Esophagus muscularis mucosa (tissue), 4 donors: Measurements from ENCODE around the gene NRXN3. TPM values are rescaled to one million over a fixed set of nuclear protein-coding genes. Genes with fewer than 3 reads are reported as not detected.

Source experiments
- DNase-seq: peaks from one replicate; pipeline ENCODE4 v3.0.0-alpha.2; 2017; ENCODE audit errors: extremely low spot score
- H3K27ac ChIP-seq, 4 donors: fragments of 200-600 bp; sonication (generic); replicated peaks in 1 of 4; 1 replicate in 3 of 4; 2 replicates in 1 of 4; pipeline ENCODE4 v1.5.1; 2016 to 2019; ENCODE audit warnings: mild to moderate bottlenecking in 1 of 4
- H3K27me3 ChIP-seq, 4 donors: fragments of 200-600 bp; sonication (generic); one replicate each; pipeline versions ENCODE4 v1.5.1 to v1.6.0; 2016 to 2019
- H3K36me3 ChIP-seq, 4 donors: fragments of 200-600 bp; sonication (generic); one replicate each; pipeline ENCODE4 v1.5.1; 2016 to 2019
- H3K4me1 ChIP-seq, 4 donors: fragments of 200-600 bp; sonication (generic); one replicate each; pipeline ENCODE4 v1.5.1; 2016 to 2019
- H3K4me3 ChIP-seq, 4 donors: fragments of 200-600 bp; sonication (generic); 1 replicate in 2 of 4; 2 replicates in 2 of 4; pipeline ENCODE4 v1.5.1; 2016 to 2019; ENCODE audit warnings: mild to moderate bottlenecking in 4 of 4, moderate library complexity in 1 of 4
- H3K9me3 ChIP-seq, 4 donors: fragments of 200-600 bp; sonication (generic); 1 replicate in 3 of 4; 2 replicates in 1 of 4; pipeline ENCODE4 v1.5.1; 2016 to 2019
- CTCF ChIP-seq, 3 experiments: fragments of 200-600 bp in 2 of 3; fragments of 450-650 bp in 1 of 3; sonication (generic) in 2 of 3; IDR thresholded peaks; one replicate each; pipeline ENCODE4 v1.5.1; 2017 to 2019; ENCODE audit warnings: antibody characterized with exemption in 3 of 3, mild to moderate bottlenecking in 2 of 3, moderate library complexity in 1 of 3
- EP300 ChIP-seq: sonication (generic); formaldehyde crosslinking; IDR thresholded peaks from one replicate; pipeline ENCODE4 v1.6.1; 2017; ENCODE audit warnings: antibody characterized with exemption
- POLR2A ChIP-seq: fragments of 450-650 bp; IDR thresholded peaks from one replicate; pipeline ENCODE4 v1.6.1; 2017; ENCODE audit warnings: antibody characterized with exemption, moderate library complexity, mild to moderate bottlenecking, low read depth
- POLR2AphosphoS5 ChIP-seq, 2 donors: sonication (generic); formaldehyde crosslinking; IDR thresholded peaks; one replicate each; pipeline ENCODE4 v1.6.1; 2017; ENCODE audit warnings: antibody characterized with exemption in 2 of 2
- WGBS: methylation state at CpG from one replicate; pipeline ENCODE4 v1.1.5; 2018; 5-methylcytosine and 5-hydroxymethylcytosine counted together
- intact Hi-C: fragments of 100-400 bp; cut with DNase I; formaldehyde crosslinking; loops from one replicate; pipeline ENCODE4 v1.15.1; 2023
- total RNA-seq, 4 donors: library from RNA; depleted of rRNA; stranded (reverse); fragments of >200 nt; gene quantifications; one replicate each; pipeline versions ENCODE4 v1.1.0 to v1.2.1, GENCODE V29; 2016

Gene NRXN3
- total RNA-seq, 4 donors from 2014 or later: 71.1 to 159 (median 122) TPM

GRCh38 chr14:79407572-79407971 lies 1237.4 kb downstream of the NRXN3 start:
- intact Hi-C loops: no loop called here
- 86% methylated on average over 2 of the region's 2 CpGs for WGBS
- TF ChIP-seq POLR2AphosphoS5 (IDR thresholded peaks at IDR 0.05): no peak

GRCh38 chr14:79408696-79409095 lies 1238.5 kb downstream of the NRXN3 start:
- H3K4me1 ChIP-seq: peaks cover 0 to 27% (median 5%) of the 10 kb centered on the region in 4 donors
- no peak overlapping the region for H3K4me3 ChIP-seq
- intact Hi-C loops: no loop called here
- no peak for DNase-seq
- H3K9me3 ChIP-seq: no peaks in the 10 kb centered on the region
- H3K36me3 ChIP-seq: no peaks in the 10 kb centered on the region
- no peak overlapping the region for H3K27ac ChIP-seq
- TF ChIP-seq EP300 (no peak), CTCF (IDR thresholded peaks at IDR 0.05) (no peak), POLR2AphosphoS5 (IDR thresholded peaks at IDR 0.05) (no peak), POLR2A (no peak)
- 84% methylated on average over 1 of the region's 1 CpG for WGBS
- H3K27me3 ChIP-seq: no peaks in the 10 kb centered on the region

More at GRCh38 chr14:79407572-79407971, 1237.4 kb downstream of the NRXN3 start:
- H3K4me3 ChIP-seq: no peak overlapping the region
- H3K4me1 ChIP-seq: peaks cover 0 to 27% (median 3%) of the 10 kb centered on the region in 4 donors
- H3K9me3 ChIP-seq: no peaks in the 10 kb centered on the region
- H3K36me3 ChIP-seq: no peaks in the 10 kb centered on the region
- no peak overlapping the region for H3K27ac ChIP-seq
- DNase-seq: no peak
- H3K27me3 ChIP-seq: no peaks in the 10 kb centered on the region

GRCh38 chr14:79411403-79412174 lies 1241.4 kb downstream of the NRXN3 start:
- intact Hi-C loops: no loop called here
- H3K4me1 ChIP-seq: peaks cover 0 to 16% (median 2%) of the 10 kb centered on the region in 4 donors
- TF ChIP-seq POLR2A: no peak
- TF ChIP-seq POLR2AphosphoS5 (IDR thresholded peaks at IDR 0.05): no peak
- no peak for TF ChIP-seq CTCF (IDR thresholded peaks at IDR 0.05)
- TF ChIP-seq EP300: no peak
- no peak for DNase-seq
- H3K9me3 ChIP-seq: no peaks in the 10 kb centered on the region
- WGBS: 74% methylated on average over 3 of the region's 3 CpGs
- H3K36me3 ChIP-seq: no peaks in the 10 kb centered on the region
- H3K4me3 ChIP-seq: no peak overlapping the region
- H3K27me3 ChIP-seq: no peaks in the 10 kb centered on the region
- H3K27ac ChIP-seq: no peak overlapping the region

GRCh38 chr14:79412822-79413221 lies 1242.6 kb downstream of the NRXN3 start:
- DNase-seq: no peak
- Histone ChIP-seq H3K27ac (no peak overlapping the region), H3K27me3 (no peaks in the 10 kb centered on the region), H3K9me3 (no peaks in the 10 kb centered on the region), H3K4me3 (no peak overlapping the region), H3K4me1 (peaks cover 0 to 17% (median 6%) of the 10 kb centered on the region in 4 donors), H3K36me3 (no peaks in the 10 kb centered on the region)
- intact Hi-C loops: no loop called here
- TF ChIP-seq CTCF (IDR thresholded peaks at IDR 0.05): no peak
- TF ChIP-seq EP300: no peak
- no peak for TF ChIP-seq POLR2A
- no peak for TF ChIP-seq POLR2AphosphoS5 (IDR thresholded peaks at IDR 0.05)
- WGBS: 73% methylated on average over 2 of the region's 2 CpGs

GRCh38 chr14:79413734-79414428 lies 1243.7 kb downstream of the NRXN3 start:
- WGBS: 91% methylated on average over 4 of the region's 4 CpGs
- intact Hi-C loops: no loop called here

More at GRCh38 chr14:79413734-79414428, 1243.7 kb downstream of the NRXN3 start:
- TF ChIP-seq CTCF (IDR thresholded peaks at IDR 0.05): no peak
- no peak for TF ChIP-seq POLR2A
- TF ChIP-seq EP300: no peak
- no peak for TF ChIP-seq POLR2AphosphoS5 (IDR thresholded peaks at IDR 0.05)
- no peak for DNase-seq
- Histone ChIP-seq H3K9me3 (no peaks in the 10 kb centered on the region), H3K4me1 (peaks cover 0 to 23% (median 12%) of the 10 kb centered on the region in 4 donors), H3K27me3 (no peaks in the 10 kb centered on the region), H3K4me3 (no peak overlapping the region), H3K36me3 (no peaks in the 10 kb centered on the region), H3K27ac (no peak overlapping the region)
